Adrenal gland (tissue), 5 donors: ENCODE data around the gene FNDC3B.

Source experiments
- CTCF ChIP-seq, 6 experiments: fragments of 450-650 bp in 4 of 6; fragments of 200-600 bp in 2 of 6; sonication (generic) in 1 of 6; IDR thresholded peaks; 1 replicate in 5 of 6; 2 replicates in 1 of 6; pipeline versions ENCODE4 v1.5.1 to v1.8.0; 2016 to 2021; ENCODE audit warnings: antibody characterized with exemption in 6 of 6, mild to moderate bottlenecking in 2 of 6, moderate library complexity in 1 of 6
- POLR2A ChIP-seq, 2 donors: fragments of 450-650 bp; IDR thresholded peaks; one replicate each; pipeline ENCODE4 v1.6.1; 2017; ENCODE audit warnings: antibody characterized with exemption in 2 of 2, mild to moderate bottlenecking in 2 of 2, moderate library complexity in 1 of 2
- donor health status: DM: no; HTN: no; CAD: no.

- TF ChIP-seq CTCF (IDR thresholded peaks at IDR 0.05), result no peak
- no peak for TF ChIP-seq POLR2A (IDR thresholded peaks at IDR 0.05)
These were observed 221.7 kb downstream of the FNDC3B start for GRCh38 chr3:172261054-172261453.
